ENCODE measurements around the gene PTOV1. TPM values are rescaled to one million over a fixed set of nuclear protein-coding genes. Genes with fewer than 3 reads are reported as not detected.

The PTOV1 gene
- total and polyA plus RNA-seq, 12 donors, result 67.8 to 220 (median 91.4) TPM

DNA sequence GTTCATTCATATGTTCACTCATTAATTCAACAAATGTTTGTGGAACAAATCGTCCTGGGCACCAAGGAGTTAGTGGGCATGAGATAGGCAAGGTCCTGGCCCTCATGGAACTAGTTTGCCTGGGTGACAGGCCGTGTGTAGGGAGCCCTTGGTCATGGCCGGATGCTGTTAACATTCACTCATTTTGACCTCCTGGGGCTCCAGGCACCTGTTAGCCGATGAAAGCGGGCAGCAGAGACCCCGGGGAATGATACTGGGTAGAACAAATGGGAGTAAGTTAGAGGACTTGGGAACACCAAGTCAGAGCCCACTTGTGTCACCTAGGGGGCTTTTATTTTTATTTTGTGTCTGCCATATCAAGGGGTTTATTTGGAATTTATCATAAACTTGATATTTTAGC, 26.3 kb upstream of the PTOV1 start:
- H3K9me3 ChIP-seq, result no peaks in the 10 kb centered on the region
- ATAC-seq (no peak), DNase-seq (no peak)
- no peak overlapping the region for H3K27ac ChIP-seq
- H3K4me1 ChIP-seq, result peaks cover 0 to 21% (median 12%) of the 10 kb centered on the region in 9 donors
- WGBS, 2 donors, result 87 to 89% methylated on average over 6 of the region's 6 CpGs
- H3K4me3 ChIP-seq, result no peak overlapping the region
- TF ChIP-seq, protein P1, sequence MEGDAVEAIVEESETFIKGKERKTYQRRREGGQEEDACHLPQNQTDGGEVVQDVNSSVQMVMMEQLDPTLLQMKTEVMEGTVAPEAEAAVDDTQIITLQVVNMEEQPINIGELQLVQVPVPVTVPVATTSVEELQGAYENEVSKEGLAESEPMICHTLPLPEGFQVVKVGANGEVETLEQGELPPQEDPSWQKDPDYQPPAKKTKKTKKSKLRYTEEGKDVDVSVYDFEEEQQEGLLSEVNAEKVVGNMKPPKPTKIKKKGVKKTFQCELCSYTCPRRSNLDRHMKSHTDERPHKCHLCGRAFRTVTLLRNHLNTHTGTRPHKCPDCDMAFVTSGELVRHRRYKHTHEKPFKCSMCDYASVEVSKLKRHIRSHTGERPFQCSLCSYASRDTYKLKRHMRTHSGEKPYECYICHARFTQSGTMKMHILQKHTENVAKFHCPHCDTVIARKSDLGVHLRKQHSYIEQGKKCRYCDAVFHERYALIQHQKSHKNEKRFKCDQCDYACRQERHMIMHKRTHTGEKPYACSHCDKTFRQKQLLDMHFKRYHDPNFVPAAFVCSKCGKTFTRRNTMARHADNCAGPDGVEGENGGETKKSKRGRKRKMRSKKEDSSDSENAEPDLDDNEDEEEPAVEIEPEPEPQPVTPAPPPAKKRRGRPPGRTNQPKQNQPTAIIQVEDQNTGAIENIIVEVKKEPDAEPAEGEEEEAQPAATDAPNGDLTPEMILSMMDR (IDR thresholded peaks at IDR 0.05), result no peak
- H3K27me3 ChIP-seq, result no peaks in the 10 kb centered on the region
- H3K36me3 ChIP-seq, result peaks cover 0 to 76% (median 6%) of the 10 kb centered on the region in 9 donors
- intact Hi-C loops (cut with DNase I), result no loop called here

DNA sequence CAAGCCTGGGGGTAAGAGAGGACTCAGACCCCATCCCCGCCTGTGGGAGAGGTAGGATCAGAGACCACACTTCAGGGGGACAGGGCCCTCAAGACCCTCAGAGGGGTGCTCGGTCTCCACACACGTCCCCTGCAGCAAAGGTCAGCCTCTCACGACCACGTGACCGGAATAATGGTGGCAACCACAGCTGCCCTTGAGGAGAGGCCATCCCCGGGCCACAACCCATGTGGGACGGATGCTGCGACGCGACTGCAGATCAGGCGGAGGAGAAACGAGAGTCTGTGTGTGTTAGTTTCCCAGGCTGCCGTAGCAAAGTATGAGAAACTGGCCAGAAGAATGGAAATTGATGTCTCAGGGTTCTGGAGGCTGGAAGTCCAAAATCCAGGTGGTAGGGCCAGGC, 23.9 kb upstream of the PTOV1 start:
- Histone ChIP-seq H3K9me3 (no peaks in the 10 kb centered on the region), H3K36me3 (peaks cover 0 to 84% (median 23%) of the 10 kb centered on the region in 9 donors), H3K4me3 (no peak overlapping the region), H3K4me1 (peaks cover 0 to 7% (median 0%) of the 10 kb centered on the region in 9 donors), H3K27ac (no peak overlapping the region), H3K27me3 (no peaks in the 10 kb centered on the region)
- 90% methylated on average over 14 of the region's 14 CpGs for WGBS, 2 donors
- DNase-seq (no peak), ATAC-seq (no peak)
- TF ChIP-seq, protein P1 (IDR thresholded peaks at IDR 0.05), result no peak
- intact Hi-C loops (cut with DNase I), result no loop called here

DNA sequence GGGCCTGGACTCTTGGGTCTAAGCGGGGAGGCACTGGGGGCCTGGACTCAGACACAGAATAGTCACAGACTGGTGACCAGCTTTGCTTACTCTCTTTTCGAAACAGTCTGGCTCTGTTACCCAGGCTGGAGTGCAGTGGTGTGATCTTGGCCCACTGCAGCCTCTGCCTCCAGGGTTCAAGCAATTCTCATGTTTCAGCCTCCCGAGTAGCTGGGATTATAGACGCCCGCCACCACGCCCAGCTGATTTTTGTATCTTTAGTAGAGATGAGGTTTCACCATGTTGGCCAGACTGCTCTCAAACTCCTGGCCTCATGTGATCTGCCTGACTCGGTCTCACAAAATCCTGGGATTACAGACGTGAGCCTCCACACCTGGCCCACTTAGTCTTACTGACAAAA, 21.8 kb upstream of the PTOV1 start:
- WGBS, 2 donors, result 93% methylated on average over 8 of the region's 8 CpGs
- Histone ChIP-seq H3K4me3 (no peak overlapping the region), H3K36me3 (peaks cover 0 to 90% (median 45%) of the 10 kb centered on the region in 9 donors), H3K9me3 (no peaks in the 10 kb centered on the region), H3K27me3 (no peaks in the 10 kb centered on the region), H3K27ac (no peak overlapping the region), H3K4me1 (peaks cover 0 to 18% (median 0%) of the 10 kb centered on the region in 9 donors)
- intact Hi-C loops (cut with DNase I), result no loop called here
- ATAC-seq, result no peak
- TF ChIP-seq, protein P1 (IDR thresholded peaks at IDR 0.05), result no peak
- DNase-seq, result no peak

DNA sequence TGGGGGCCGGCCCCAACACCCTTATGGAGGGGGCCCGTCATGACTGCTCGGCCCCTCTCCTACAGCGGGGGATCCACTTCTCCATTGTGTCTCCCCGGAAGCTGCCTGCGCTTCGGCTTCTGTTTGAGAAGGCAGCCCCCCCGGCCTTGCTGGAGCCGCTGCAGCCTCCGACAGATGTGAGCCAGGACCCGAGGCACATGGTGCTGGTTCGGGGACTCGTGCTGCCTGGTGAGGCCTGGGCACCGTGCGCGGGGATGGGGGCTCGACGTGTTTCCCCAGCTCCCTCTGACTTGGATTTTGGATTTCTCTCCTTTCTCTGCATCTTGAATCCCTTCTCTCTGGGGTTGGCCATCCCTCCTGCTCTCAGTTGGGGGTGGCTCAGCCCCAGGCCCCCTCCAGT, 21.2 kb upstream of the PTOV1 start:
- DNase-seq, result no peak
- peaks cover 0 to 90% (median 50%) of the 10 kb centered on the region in 9 donors for H3K36me3 ChIP-seq

More for the DNA sequence above, 21.2 kb upstream of the PTOV1 start:
- Histone ChIP-seq H3K4me3 (no peak overlapping the region), H3K9me3 (no peaks in the 10 kb centered on the region), H3K4me1 (peaks cover 0 to 18% (median 0%) of the 10 kb centered on the region in 9 donors), H3K27ac (no peak overlapping the region), H3K27me3 (no peaks in the 10 kb centered on the region)
- WGBS, 2 donors, result 93 to 97% methylated on average over 18 of the region's 18 CpGs
- no peak for ATAC-seq
- TF ChIP-seq, protein P1 (IDR thresholded peaks at IDR 0.05), result no peak
- intact Hi-C loops (cut with DNase I), result loop anchor here in 1 of 10 donors (10.0 kb wide), 1 partner anchor 1245 kb away; no protein-coding TSS in a partner anchor

Measured in heart right ventricle (tissue), 16 donors.